Measurements from ENCODE around the gene ARHGEF10L.

The ARHGEF10L gene

DNA sequence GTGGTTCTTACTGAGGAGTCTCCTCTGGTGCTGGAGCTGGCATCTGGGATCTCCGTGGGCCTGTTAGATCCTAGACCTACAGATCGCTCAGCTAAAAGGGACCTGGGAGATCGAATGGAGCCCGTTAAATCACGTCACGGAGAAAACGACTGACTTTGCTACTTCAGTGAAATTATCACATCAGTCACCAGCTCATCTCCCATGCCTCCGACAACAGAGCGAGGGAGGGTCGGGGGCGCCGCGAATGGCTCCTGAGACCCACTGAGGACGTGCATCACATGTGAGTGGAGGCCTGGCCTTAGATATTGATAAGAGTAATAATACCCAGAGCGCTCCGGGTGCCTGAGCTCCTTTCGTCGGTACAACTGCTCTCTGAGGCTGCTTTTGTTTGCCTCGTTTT, 160.1 kb downstream of the ARHGEF10L start:
- TF ChIP-seq CTCF (conservative IDR thresholded peaks at IDR 0.05) (no peak), ZFX (IDR thresholded peaks at IDR 0.05) (no peak)

DNA sequence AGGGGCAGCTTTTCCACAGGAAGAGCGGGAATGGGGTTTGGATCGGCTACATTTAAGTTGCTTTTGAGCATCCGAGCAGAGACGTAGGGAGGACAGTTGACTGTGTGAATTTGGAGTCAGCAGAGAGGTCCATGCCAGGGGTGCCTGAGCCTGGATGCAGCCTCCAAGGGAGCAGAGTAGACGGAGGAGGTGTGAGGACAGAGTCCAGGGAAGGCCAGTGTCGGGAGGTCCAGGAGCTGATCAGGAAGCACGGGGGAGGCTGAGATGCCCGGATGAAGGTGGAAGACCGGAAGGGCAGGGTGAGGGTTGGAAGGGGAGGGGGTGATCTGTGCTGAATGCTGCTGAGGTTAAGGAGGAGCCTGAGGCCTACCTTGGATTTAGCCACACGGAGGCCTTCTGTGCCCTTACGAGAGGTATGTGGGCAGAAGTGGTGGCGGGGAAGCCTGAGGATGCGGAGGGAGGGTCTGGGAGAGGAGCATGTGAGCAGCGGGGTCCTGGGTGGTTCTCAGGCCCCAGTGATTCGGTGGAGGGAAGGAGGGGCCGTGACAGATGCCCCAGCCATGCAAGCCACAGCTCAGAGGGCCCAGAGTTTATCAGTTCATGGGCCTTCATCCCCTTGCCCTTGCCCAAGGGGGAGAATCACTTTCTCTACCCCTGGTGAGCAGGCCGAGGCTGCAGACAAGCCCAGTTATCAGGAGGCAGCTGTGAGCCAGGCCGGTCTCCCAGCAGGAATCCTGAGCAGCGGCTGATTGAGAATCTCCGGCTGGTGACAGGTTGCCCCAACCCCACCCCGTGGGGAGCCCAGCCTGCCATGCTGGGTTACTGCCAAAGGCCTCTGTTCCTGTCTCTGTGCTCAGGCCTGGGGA, 161.7 kb downstream of the ARHGEF10L start:
- H3K27ac ChIP-seq, result no peak overlapping the region
- TF ChIP-seq CTCF (conservative IDR thresholded peaks at IDR 0.05) (no peak), ZFX (IDR thresholded peaks at IDR 0.05) (no peak)

More for the DNA sequence above, 160.1 kb downstream of the ARHGEF10L start:
- no peak overlapping the region for H3K27ac ChIP-seq

- no peak overlapping the region for H3K27ac ChIP-seq
Observed at GRCh38 chr1:17704176-17704575, 164.7 kb downstream of the ARHGEF10L start.

GRCh38 chr1:17706445-17706844, 166.9 kb downstream of the ARHGEF10L start:
- H3K27ac ChIP-seq, result no peak overlapping the region
- TF ChIP-seq CTCF (conservative IDR thresholded peaks at IDR 0.05), result no peak
- no peak for TF ChIP-seq ZFX (IDR thresholded peaks at IDR 0.05)

More at GRCh38 chr1:17704176-17704575, 164.7 kb downstream of the ARHGEF10L start:
- TF ChIP-seq ZFX (IDR thresholded peaks at IDR 0.05), result no peak
- no peak for TF ChIP-seq CTCF (conservative IDR thresholded peaks at IDR 0.05)

GRCh38 chr1:17709981-17710380, 170.5 kb downstream of the ARHGEF10L start:
- TF ChIP-seq ZFX (IDR thresholded peaks at IDR 0.05) (no peak), CTCF (conservative IDR thresholded peaks at IDR 0.05) (no peak)
- H3K27ac ChIP-seq, result no peak overlapping the region

DNA sequence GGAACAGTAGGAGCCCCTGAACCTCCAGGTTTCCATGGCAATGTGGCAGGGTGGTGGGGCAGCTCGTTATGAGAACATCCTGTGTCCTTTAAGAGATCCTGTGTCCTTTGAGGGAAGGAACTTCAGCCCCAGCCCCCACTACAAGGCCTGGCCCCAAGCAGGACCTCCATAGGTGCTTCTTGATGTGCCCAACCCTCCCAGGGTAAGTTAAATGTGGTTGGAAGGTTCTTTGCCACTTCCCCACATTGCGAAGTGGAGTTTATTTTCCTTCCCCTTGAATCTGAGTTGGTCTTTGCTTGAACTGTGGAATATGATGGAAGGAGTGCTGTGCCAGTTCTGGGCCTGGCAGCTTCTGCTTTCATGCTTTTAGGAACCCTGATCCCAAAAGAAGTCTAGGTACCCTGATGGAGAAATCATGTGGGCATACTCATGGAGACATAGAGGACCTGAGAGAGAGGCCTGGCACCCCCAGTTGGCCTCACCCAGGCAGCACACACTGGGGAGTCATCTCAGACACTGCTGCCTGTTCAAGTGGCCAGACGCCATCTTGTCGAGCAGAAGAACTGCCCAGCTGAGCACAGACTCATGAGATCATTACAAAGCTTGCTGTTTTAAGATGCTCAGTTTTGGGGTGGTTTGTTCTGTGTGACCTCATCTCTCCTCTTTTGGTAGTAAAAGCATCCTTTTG, 171.5 kb downstream of the ARHGEF10L start:
- TF ChIP-seq CTCF (conservative IDR thresholded peaks at IDR 0.05) (no peak), ZFX (IDR thresholded peaks at IDR 0.05) (no peak)
- H3K27ac ChIP-seq, result no peak overlapping the region

GRCh38 chr1:17711577-17711910, 172.0 kb downstream of the ARHGEF10L start:
- H3K27ac ChIP-seq, result no peak overlapping the region
- no peak for TF ChIP-seq ZFX (IDR thresholded peaks at IDR 0.05)
- no peak for TF ChIP-seq CTCF (conservative IDR thresholded peaks at IDR 0.05)

Measured in C4-2B (cell line).